Measurements from ENCODE around the gene ATP11C.
A peak's percentile ranks its signal among the peaks of the same experiment; 100 is the strongest.

ATP11C gene

GRCh38 chrX:139736151-139736550 lies 196.7 kb downstream of the ATP11C start:
- Histone ChIP-seq H2AFZ (ENCODE audit: insufficient read depth, low read length, poor library complexity) (no peak overlapping the region), H3K27ac (ENCODE audit: low read depth, low read length) (no peak overlapping the region), H3K9me3 (ENCODE audit: insufficient read depth, low read depth, low read length) (no peaks in the 10 kb centered on the region), H3K79me2 (ENCODE audit: control insufficient read depth, insufficient read depth, low read length, poor library complexity) (no peaks in the 10 kb centered on the region), H2BK12ac (ENCODE audit: low read length) (no peak overlapping the region), H3K4ac (ENCODE audit: low read depth, low read length) (no peak overlapping the region), H3K36me3 (ENCODE audit: control insufficient read depth in 1 of 2, insufficient read depth in 2 of 2, low read length in 2 of 2) (no peaks in the 10 kb centered on the region), H3K27me3 (ENCODE audit: insufficient read depth, low read length) (no peaks in the 10 kb centered on the region), H3K9ac (ENCODE audit: low read length) (no peak overlapping the region), H4K91ac (ENCODE audit: low read depth, low read length) (no peak overlapping the region), H3K4me3 (ENCODE audit: low read depth, low read length) (no peak overlapping the region), H3K14ac (ENCODE audit: low read length) (no peak overlapping the region), H4K8ac (ENCODE audit: low read depth, low read length) (no peak overlapping the region), H2BK5ac (ENCODE audit: low read depth, low read length, poor library complexity) (no peak overlapping the region), H2AK5ac (ENCODE audit: low read length) (no peak overlapping the region), H3K4me1 (ENCODE audit: control insufficient read depth in 1 of 2, insufficient read depth in 2 of 2, low read length in 2 of 2) (no peaks in the 10 kb centered on the region), H3K79me1 (ENCODE audit: low read length) (no peaks in the 10 kb centered on the region), H3K23ac (ENCODE audit: low read length) (no peak overlapping the region), H2BK120ac (ENCODE audit: insufficient read depth, low read length, poor library complexity) (no peak overlapping the region), H3K18ac (ENCODE audit: low read length) (no peak overlapping the region), H4K12ac (ENCODE audit: low read depth, low read length) (no peak overlapping the region), H3K4me2 (ENCODE audit: low read length) (no peak overlapping the region)
- WGBS (ENCODE audit: extremely low coverage, insufficient coverage, insufficient read length) = no CpG with 5 or more reads among the region's 1 CpG
- DNase-seq = no peak

DNA sequence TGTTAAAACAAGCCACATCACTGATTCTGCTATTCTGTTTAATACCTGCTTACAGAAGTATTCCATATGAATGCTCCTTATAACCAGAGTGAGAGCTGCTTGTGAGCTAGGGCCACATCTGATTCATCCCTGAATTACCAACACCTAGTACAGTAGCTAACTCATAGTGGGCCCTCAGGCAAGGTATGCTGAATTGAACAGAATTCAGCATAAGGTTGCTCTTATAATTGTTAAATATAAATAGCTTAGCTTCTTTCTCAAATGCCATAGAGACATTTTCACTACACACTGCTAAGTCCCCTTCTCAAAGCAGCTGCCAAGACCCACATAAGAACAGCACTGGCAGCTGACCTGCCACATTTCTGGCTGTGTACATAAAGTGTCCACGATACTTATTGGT lies 197.9 kb downstream of the ATP11C start:
- H2BK12ac ChIP-seq (ENCODE audit: low read length) = no peak overlapping the region
- WGBS (ENCODE audit: extremely low coverage, insufficient coverage, insufficient read length) = no CpG with 5 or more reads among the region's 1 CpG
- no peaks in the 10 kb centered on the region for H3K27me3 ChIP-seq (ENCODE audit: insufficient read depth, low read length)
- H3K27ac ChIP-seq (ENCODE audit: low read depth, low read length) = no peak overlapping the region
- DNase-seq = peak; percentile 53 to 77
- no peak overlapping the region for H3K4ac ChIP-seq (ENCODE audit: low read depth, low read length)
- no peaks in the 10 kb centered on the region for H3K79me2 ChIP-seq (ENCODE audit: control insufficient read depth, insufficient read depth, low read length, poor library complexity)
- H2BK5ac ChIP-seq (ENCODE audit: low read depth, low read length, poor library complexity) = no peak overlapping the region
- no peak overlapping the region for H4K12ac ChIP-seq (ENCODE audit: low read depth, low read length)
- H3K4me1 ChIP-seq (ENCODE audit: control insufficient read depth in 1 of 2, insufficient read depth in 2 of 2, low read length in 2 of 2) = no peaks in the 10 kb centered on the region
- H3K14ac ChIP-seq (ENCODE audit: low read length) = no peak overlapping the region
- no peak overlapping the region for H3K9ac ChIP-seq (ENCODE audit: low read length)
- no peaks in the 10 kb centered on the region for H3K79me1 ChIP-seq (ENCODE audit: low read length)
- no peaks in the 10 kb centered on the region for H3K36me3 ChIP-seq (ENCODE audit: control insufficient read depth in 1 of 2, insufficient read depth in 2 of 2, low read length in 2 of 2)
- H2AFZ ChIP-seq (ENCODE audit: insufficient read depth, low read length, poor library complexity) = no peak overlapping the region
- H4K91ac ChIP-seq (ENCODE audit: low read depth, low read length) = no peak overlapping the region
- no peak overlapping the region for H2BK120ac ChIP-seq (ENCODE audit: insufficient read depth, low read length, poor library complexity)
- no peak overlapping the region for H2AK5ac ChIP-seq (ENCODE audit: low read length)
- no peaks in the 10 kb centered on the region for H3K9me3 ChIP-seq (ENCODE audit: insufficient read depth, low read depth, low read length)
- H3K23ac ChIP-seq (ENCODE audit: low read length) = no peak overlapping the region
- H3K4me3 ChIP-seq (ENCODE audit: low read depth, low read length) = no peak overlapping the region
- no peak overlapping the region for H3K18ac ChIP-seq (ENCODE audit: low read length)
- H3K4me2 ChIP-seq (ENCODE audit: low read length) = no peak overlapping the region
- H4K8ac ChIP-seq (ENCODE audit: low read depth, low read length) = no peak overlapping the region

- H3K4me2 ChIP-seq (ENCODE audit: low read length) = no peak overlapping the region
- H2AK5ac ChIP-seq (ENCODE audit: low read length) = no peak overlapping the region
- no peak for DNase-seq
- no peaks in the 10 kb centered on the region for H3K36me3 ChIP-seq (ENCODE audit: control insufficient read depth in 1 of 2, insufficient read depth in 2 of 2, low read length in 2 of 2)
- H4K8ac ChIP-seq (ENCODE audit: low read depth, low read length) = no peak overlapping the region
- no peaks in the 10 kb centered on the region for H3K79me1 ChIP-seq (ENCODE audit: low read length)
- no peaks in the 10 kb centered on the region for H3K4me1 ChIP-seq (ENCODE audit: control insufficient read depth in 1 of 2, insufficient read depth in 2 of 2, low read length in 2 of 2)
- no CpG with 5 or more reads among the region's 1 CpG for WGBS (ENCODE audit: extremely low coverage, insufficient coverage, insufficient read length)
- H3K9me3 ChIP-seq (ENCODE audit: insufficient read depth, low read depth, low read length) = no peaks in the 10 kb centered on the region
- no peak overlapping the region for H2BK12ac ChIP-seq (ENCODE audit: low read length)
- H3K79me2 ChIP-seq (ENCODE audit: control insufficient read depth, insufficient read depth, low read length, poor library complexity) = no peaks in the 10 kb centered on the region
- no peak overlapping the region for H3K18ac ChIP-seq (ENCODE audit: low read length)
- no peak overlapping the region for H2BK5ac ChIP-seq (ENCODE audit: low read depth, low read length, poor library complexity)
- H3K14ac ChIP-seq (ENCODE audit: low read length) = no peak overlapping the region
- no peak overlapping the region for H3K4ac ChIP-seq (ENCODE audit: low read depth, low read length)
- H4K91ac ChIP-seq (ENCODE audit: low read depth, low read length) = no peak overlapping the region
- H2BK120ac ChIP-seq (ENCODE audit: insufficient read depth, low read length, poor library complexity) = no peak overlapping the region
- H3K23ac ChIP-seq (ENCODE audit: low read length) = no peak overlapping the region
- no peaks in the 10 kb centered on the region for H3K27me3 ChIP-seq (ENCODE audit: insufficient read depth, low read length)
- no peak overlapping the region for H3K4me3 ChIP-seq (ENCODE audit: low read depth, low read length)
- H3K9ac ChIP-seq (ENCODE audit: low read length) = no peak overlapping the region
- no peak overlapping the region for H4K12ac ChIP-seq (ENCODE audit: low read depth, low read length)
- H2AFZ ChIP-seq (ENCODE audit: insufficient read depth, low read length, poor library complexity) = no peak overlapping the region
- no peak overlapping the region for H3K27ac ChIP-seq (ENCODE audit: low read depth, low read length)
These were observed 207.1 kb downstream of the ATP11C start for GRCh38 chrX:139725720-139726119.

- Histone ChIP-seq H3K27me3 (ENCODE audit: insufficient read depth, low read length) (no peaks in the 10 kb centered on the region), H4K8ac (ENCODE audit: low read depth, low read length) (no peak overlapping the region), H2AFZ (ENCODE audit: insufficient read depth, low read length, poor library complexity) (no peak overlapping the region), H4K12ac (ENCODE audit: low read depth, low read length) (no peak overlapping the region), H2BK120ac (ENCODE audit: insufficient read depth, low read length, poor library complexity) (no peak overlapping the region), H2BK12ac (ENCODE audit: low read length) (no peak overlapping the region), H3K23ac (ENCODE audit: low read length) (no peak overlapping the region), H3K9me3 (ENCODE audit: insufficient read depth, low read depth, low read length) (no peaks in the 10 kb centered on the region), H2BK5ac (ENCODE audit: low read depth, low read length, poor library complexity) (no peak overlapping the region), H3K4me1 (ENCODE audit: control insufficient read depth in 1 of 2, insufficient read depth in 2 of 2, low read length in 2 of 2) (peaks cover 0 to 2% of the 10 kb centered on the region in 2 experiments), H3K27ac (ENCODE audit: low read depth, low read length) (no peak overlapping the region), H3K4me2 (ENCODE audit: low read length) (no peak overlapping the region), H3K14ac (ENCODE audit: low read length) (no peak overlapping the region), H3K9ac (ENCODE audit: low read length) (no peak overlapping the region), H3K18ac (ENCODE audit: low read length) (no peak overlapping the region), H3K4ac (ENCODE audit: low read depth, low read length) (no peak overlapping the region), H2AK5ac (ENCODE audit: low read length) (no peak overlapping the region), H4K91ac (ENCODE audit: low read depth, low read length) (no peak overlapping the region), H3K79me2 (ENCODE audit: control insufficient read depth, insufficient read depth, low read length, poor library complexity) (no peaks in the 10 kb centered on the region), H3K4me3 (ENCODE audit: low read depth, low read length) (no peak overlapping the region), H3K79me1 (ENCODE audit: low read length) (no peaks in the 10 kb centered on the region), H3K36me3 (ENCODE audit: control insufficient read depth in 1 of 2, insufficient read depth in 2 of 2, low read length in 2 of 2) (no peaks in the 10 kb centered on the region)
- DNase-seq = no peak
- WGBS (ENCODE audit: extremely low coverage, insufficient coverage, insufficient read length) = no CpG with 5 or more reads among the region's 2 CpGs
These were observed 208.2 kb downstream of the ATP11C start for GRCh38 chrX:139724626-139725025.
